AG20443 (cell line): Measurements from ENCODE around the gene EIF3M.
"Not testable (repeated sequence)": the region's sequence is repeated elsewhere in the genome, so short reads cannot be mapped to it uniquely, and the experiment has no call there.

Source experiments
- DNase-seq: peaks from one replicate; pipeline ENCODE4 v3.0.0; 2012; ENCODE audit warnings: low spot score, mixed read lengths

Gene EIF3M

GRCh38 chr11:32596114-32596513 lies 12.5 kb downstream of the EIF3M start:
- not testable (repeated sequence) for DNase-seq

- no peak for DNase-seq
Measured at GRCh38 chr11:32597921-32598320, 14.3 kb downstream of the EIF3M start.

GRCh38 chr11:32602657-32603415 lies 19.2 kb downstream of the EIF3M start:
- DNase-seq, result no peak

- no peak for DNase-seq
Measured at GRCh38 chr11:32606220-32606619, 22.6 kb downstream of the EIF3M start.

- not testable (repeated sequence) for DNase-seq
Measured at GRCh38 chr11:32608826-32609225, 25.2 kb downstream of the EIF3M start.

GRCh38 chr11:32610797-32611352 lies 27.2 kb downstream of the EIF3M start:
- DNase-seq, result no peak

GRCh38 chr11:32613500-32614151 lies 30.0 kb downstream of the EIF3M start:
- no peak for DNase-seq

- no peak for DNase-seq
Measured at GRCh38 chr11:32615422-32615821, 31.8 kb downstream of the EIF3M start.

- DNase-seq, result no peak
Measured at GRCh38 chr11:32616903-32617302, 33.3 kb downstream of the EIF3M start.

GRCh38 chr11:32630844-32631243 lies 47.2 kb downstream of the EIF3M start:
- DNase-seq, result no peak

- no peak for DNase-seq
Measured at GRCh38 chr11:32635819-32636218, 52.2 kb downstream of the EIF3M start.

- DNase-seq, result no peak
Measured at GRCh38 chr11:32641361-32641760, 57.7 kb downstream of the EIF3M start.

- DNase-seq, result no peak
Measured at GRCh38 chr11:32643526-32643925, 59.9 kb downstream of the EIF3M start.
